Activated T-cell treated with anti-CD3 and anti-CD28 coated beads, Interleukin-2, amount 50 U/mL, for 48 hours (primary cell): ENCODE measurements around the gene DIPK1A.
"Not testable (repeated sequence)": the region's sequence is repeated elsewhere in the genome, so short reads cannot be mapped to it uniquely, and the experiment has no call there.

ENCODE experiments used
- DNase-seq, 2 experiments: peaks; one replicate each; pipeline ENCODE4 v3.0.0-alpha.2; 2020

Gene DIPK1A

DNA sequence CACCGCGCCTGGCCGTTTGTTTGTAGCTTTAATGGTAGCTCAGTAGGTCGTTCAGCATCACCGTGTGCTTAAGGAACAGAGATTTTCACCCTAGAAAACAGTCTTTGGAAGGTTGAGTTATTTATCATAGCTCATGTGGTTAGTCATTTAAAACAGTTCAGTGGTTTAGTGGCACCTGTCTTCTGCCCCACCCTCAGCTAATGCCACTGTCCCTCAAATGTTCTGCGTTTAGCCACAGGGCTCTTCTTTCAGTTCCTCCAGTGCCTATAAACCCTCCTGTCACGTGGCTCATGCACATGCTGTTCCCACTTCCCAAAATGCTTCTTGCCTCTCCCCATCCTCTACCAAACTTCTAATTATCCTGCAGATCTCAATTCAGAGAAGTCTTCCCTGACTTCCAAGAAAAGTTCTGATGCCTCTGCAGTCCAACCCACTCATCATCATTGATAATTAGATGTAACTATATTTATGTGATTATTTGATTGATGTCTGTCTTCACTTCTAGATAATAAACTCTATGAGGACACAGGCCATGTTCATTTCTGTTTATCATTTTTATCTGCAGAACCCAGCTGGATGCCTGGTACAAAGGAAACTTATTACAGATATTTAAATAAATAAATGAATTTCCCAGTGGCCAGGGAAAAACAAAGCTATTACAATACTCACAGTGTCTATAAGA lies 14.4 kb upstream of the DIPK1A start:
- DNase-seq = no peak

DNA sequence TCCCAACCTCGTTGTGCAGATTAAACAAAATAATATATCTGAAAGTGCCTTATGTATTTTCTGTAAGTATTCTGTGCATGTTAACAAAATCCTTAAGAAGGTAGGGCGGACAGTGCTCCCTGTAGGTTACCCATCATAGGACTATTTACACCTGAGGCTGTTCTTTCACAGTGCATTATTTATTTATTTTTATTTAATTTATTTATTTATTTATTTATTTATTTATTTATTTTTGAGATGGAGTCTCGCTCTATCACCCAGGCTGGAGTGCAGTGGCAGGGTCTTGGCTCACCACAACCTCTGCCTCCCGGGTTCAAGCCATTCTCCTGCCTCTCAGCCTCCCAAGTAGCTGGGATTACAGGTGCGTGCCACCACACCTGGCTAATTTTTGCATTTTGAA lies 12.8 kb upstream of the DIPK1A start:
- not testable (repeated sequence) for DNase-seq

DNA sequence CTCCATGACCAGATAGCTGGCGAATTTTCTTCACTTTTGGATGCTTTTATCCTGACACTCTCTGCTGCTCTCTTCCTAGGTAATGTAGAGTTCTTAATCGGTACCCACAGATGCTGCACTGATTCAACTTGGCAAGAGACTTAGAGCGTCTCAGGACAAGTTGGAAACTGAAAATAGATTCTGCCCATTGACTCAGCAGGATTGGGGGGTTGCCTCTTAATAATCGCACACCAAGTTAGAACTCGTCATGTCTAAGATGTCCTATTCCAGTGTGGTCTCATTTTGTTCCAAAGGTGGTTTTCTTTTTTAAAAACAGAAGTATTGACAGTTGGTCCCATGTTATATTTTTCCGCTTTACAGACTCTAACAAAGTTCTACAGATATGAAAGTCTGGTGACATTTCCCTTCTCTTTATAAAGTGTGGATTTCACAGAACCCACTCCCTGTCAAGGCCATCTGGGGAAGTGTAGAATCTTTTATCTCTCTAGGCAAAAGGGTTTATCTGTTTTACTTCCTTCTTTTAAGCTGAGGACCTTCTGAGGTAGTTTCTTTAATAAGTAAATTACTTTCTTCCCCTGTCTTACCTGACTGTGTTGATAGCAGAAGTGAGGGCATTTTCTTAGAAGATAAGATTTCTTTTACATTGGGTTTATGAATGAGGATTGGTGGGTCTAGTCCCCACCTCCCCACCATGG lies 12.1 kb upstream of the DIPK1A start:
- no peak for DNase-seq

DNA sequence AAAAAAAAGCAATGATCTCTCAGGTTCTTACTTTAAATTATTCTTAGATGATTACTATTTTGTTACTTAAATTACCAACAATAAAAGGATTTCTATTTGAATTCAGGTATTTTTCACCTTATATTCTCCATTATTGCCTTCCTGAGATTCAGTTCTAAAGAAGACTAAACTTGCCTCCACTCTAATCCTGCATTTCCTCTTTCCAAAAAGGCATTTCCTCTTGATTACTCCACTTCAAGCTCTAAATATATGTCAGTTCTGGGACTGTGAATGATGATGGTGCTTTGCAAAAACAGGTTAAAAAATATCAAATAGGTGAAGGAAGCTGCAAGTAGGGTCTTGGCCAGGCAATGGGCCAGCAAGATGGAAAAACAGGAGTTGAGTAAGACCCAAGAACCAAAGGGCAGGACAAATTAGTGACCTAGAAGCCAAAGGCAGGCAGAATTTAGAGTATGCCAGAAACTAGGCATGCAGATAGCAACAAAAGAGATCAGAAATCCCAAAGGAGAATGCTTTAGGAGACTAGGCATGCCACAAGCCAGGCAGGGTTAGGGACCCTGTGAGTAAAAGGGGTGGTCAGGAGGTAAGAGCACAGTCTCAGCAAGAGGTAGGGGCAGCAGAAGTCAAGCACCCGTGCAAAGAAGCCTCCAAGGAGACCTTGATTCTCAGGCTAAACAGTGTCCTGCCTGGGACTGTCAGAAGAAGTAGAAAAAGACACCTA lies 11.3 kb upstream of the DIPK1A start:
- no peak for DNase-seq

DNA sequence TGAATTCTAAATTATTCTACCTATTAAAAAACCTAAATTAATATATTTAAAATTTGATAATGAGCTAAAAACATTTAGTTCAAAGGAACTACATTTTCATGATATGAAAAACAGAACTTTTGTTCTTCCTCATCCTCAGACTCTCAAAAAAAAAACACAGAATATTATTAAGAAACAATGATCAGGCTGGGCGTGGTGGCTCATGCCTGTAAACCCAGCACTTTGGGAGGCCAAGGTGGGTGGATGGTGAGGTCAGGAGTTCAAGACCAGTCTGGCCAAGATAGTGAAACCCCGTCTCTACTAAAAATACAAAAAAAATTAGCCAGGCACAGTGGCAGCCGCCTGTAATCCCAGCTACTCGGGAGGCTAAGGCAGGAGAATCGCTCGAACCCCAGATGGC lies 10.7 kb upstream of the DIPK1A start:
- DNase-seq = not testable (repeated sequence)

DNA sequence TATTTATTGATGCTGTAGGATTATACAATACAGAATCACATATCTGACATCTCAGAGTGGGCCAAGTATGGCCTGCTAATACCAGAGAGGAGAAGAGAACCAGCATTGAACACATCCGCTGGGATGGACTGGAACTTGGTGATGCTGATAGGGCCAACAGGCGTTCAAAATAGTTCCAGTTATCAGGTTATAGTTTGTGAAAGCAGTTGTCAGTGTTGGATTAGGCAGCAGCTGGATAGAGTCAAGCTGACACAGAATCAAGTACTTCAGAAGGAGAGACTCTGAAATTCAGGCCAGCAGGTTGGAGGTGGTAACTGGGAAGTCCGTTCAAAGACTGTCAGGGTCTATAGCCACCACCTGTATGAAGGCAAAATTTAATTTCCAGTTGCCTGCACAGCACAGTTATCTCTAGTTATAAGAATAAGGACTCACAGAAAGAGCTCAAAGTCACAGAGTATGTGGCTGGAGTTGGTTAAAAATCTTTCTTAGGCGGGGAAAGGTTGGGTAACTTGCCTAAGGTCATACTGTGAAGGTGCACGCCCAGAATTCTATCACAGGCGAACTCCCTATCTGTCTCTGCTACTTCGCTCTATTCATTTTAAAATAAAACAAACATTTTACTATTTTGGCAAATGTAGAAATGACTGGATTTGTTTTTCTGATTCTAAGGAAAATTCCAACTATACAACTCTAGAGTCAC lies 9.9 kb upstream of the DIPK1A start:
- no peak for DNase-seq

DNA sequence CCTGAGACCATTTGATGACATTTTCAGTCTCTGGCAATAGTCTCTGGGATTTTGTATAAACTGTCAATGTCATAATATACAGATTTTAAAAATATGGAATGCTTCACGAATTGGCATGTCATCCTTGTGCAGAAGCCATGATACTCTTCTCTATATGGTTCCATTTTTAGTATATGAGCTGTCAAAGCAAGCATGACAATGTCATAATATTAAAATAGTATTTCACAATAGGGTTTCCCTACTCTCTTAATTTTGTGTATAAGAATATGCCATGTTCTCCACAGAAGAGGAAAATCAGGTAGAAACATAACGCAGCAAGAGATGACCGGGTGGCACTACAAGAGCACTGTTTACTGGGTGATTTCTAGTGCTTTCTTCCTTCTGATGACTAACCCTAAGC lies 8.3 kb upstream of the DIPK1A start:
- no peak for DNase-seq

DNA sequence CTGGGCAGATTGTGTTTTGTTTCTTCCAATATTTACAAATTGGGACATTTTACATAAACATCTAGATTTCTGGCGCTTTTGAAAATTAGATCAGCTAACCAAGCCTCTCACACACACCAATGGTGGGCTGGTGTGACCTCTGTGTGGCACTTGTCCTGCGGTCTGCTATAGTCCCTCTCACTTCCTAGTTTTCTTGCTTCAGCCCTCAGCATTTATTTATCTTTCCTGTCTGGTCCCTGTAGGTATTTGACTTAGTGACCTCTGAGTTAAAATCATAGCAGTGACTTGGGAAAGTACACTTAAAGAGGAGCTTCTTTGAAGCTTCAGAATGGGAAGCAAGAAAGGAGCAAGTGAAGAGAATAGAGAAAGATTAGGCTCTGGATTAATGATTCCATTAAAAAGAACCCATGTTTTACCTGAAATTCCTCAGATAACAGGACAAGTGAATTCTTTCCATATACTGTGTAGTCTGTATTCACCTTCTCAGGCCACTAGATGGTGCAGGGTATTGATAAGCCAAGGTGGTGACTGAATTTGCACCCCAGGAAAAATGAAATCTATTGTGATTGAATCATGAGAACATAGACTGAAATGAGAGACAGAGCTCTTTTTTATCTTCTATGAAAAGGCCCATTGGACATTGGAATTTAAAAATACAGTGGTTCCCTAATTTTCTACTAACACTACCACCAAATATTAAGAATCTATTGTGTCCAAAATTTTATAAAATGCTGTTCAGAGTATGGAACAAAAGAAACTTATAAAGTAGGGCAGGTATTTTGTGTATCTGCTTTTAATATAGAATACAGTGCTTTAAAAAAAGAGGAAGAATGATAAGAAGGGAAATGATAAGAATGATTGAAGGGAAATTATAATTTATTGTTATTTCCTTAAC lies 7.1 kb upstream of the DIPK1A start:
- no peak for DNase-seq

DNA sequence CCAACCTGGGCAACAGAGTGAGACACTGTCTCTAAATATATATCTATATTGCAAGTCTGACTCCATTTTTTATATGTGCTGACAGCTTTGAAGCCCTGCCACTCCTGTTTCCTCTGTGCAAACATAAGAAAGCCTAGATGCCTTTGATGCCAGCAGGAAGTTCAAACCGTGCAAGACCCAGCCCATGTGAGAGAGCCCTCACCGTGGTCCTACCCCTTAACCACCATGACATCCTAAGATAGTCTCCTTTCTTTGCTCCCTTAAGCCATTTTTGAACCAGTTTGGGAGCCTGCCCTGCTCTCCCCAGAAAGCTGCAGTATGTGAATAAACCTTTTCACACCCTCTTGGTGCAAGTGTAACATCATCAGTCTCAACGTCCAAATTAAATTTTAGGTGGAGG lies 3.7 kb upstream of the DIPK1A start:
- DNase-seq = no peak

DNA sequence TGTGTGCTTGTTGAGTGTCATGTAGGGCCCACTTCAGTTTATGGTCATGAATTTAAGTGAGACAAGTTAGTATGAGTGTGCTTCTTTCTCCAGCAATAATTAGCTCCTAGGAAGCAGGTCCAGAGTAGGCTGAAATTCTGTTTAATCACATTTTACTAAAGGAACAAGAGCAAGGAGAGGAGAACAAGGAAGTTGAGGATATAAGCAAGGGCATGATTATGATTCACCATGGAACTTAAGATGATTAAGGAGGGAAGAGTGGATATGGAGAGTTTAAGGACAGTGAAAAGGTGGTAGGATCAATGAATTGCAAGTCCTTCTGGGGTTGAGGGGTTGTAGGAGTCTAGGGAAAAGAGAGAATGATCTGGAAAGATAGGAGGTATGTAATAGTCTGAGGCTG lies 3.1 kb upstream of the DIPK1A start:
- DNase-seq = no peak

DNA sequence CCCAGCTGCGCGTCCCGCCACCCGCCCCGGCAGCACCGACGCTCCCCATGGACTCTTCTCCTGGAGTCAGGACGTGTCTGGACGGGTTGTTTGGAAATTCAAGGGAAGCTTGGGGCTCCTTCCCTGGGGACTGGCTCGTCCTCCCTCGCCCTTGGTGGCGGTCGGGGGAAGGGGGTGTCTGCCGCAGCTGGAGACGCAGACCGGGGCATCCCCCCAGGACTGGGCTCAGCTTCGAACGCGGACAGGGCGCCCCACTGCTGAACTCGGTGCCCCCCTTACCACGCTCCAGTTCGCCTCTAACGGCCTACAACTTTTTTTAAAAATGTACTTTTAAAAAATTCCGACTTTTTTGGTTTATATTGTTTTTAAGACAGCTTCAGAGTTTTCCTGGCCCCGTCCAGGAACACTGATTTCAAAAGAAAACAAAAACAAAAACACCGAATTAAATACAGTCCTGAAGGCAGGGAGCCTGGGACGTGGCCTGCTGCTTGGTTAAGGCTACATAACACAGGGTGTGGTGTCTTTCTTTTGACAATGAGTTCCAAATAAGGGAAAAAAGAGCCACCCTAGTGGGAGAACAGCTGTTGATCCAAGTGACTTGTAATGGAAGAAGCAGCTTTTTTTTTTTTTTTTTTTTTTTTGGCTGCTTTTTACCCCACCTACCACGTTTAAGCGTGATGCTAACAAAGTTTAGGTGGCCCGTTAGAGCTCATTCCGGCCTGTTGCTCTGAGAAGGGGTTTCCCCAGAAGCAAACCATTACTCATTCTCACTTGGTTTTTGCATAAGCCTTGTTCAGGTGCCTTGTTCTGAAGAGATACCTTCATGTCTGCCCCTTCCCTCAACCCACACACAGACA lies 862 bp upstream of the DIPK1A start:
- DNase-seq = peak; percentile 65 to 69

DNA sequence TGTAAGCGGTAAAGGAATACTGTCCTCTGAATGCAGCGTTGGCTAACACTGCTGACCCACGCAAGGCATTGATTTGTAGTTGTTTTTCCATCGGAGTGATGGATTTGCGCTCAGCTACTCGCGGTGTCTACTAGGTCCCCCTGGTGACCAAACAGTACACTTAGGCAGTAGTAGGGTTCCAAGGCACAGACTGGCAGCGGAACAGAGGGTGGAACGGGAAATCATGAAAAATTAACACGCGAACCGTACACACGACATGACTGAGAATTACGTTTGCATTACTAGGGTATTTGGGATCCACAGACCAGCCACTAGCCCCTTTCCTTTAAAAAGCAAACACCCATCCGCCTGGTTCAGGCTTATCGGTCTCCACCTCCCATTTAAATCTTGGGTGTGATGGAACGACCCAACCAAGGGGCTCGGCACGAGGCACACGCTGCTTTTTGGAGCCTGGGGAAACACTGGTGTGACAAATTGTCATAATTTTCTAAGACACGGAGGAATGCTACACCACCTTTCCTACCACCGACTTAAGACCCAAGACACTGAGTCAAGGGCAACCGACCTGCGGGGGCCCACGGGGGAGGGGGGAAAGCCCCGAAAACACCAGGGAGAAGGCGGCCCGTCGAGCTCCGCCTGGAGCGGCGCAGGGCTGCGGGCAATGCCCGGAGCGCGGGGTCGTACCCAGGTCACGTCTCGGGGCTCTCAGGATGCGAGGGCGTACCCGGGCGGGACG lies 699 bp downstream of the DIPK1A start:
- DNase-seq = peak; percentile 78

DNA sequence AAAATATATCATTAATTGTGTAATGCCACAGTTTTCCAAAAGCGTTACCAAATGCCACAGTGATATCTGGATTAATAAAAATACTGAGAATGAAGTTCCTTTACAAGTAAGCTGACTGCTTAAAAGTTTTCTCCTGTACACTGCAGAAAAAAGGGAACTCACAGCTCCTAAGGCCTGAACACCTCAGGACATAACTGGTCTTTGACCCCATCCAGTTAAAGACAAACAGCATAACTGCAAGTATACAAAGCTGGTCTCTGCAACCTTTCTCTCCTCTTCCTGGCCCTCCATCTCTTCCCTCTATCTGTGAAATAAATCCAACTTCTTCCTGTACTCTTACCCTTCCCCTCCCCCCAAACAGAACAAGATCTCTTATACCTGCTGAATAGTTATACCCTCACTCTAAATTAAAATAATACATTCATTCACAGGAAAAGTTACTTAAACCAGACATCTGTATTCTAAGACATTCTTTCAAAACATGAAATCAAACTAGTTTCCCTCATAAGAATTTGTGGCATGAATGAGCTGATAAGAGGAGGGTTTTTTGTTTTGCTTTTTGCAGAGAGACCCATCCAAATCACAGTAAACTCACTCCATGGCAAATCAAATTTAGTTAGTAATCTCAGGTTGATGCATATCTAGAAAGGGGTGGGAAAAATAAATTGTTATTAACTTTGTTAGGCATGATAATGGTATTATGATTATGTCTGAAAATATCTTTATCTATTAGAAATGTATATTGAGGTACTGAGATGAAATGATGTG lies 2.9 kb downstream of the DIPK1A start:
- no peak for DNase-seq

DNA sequence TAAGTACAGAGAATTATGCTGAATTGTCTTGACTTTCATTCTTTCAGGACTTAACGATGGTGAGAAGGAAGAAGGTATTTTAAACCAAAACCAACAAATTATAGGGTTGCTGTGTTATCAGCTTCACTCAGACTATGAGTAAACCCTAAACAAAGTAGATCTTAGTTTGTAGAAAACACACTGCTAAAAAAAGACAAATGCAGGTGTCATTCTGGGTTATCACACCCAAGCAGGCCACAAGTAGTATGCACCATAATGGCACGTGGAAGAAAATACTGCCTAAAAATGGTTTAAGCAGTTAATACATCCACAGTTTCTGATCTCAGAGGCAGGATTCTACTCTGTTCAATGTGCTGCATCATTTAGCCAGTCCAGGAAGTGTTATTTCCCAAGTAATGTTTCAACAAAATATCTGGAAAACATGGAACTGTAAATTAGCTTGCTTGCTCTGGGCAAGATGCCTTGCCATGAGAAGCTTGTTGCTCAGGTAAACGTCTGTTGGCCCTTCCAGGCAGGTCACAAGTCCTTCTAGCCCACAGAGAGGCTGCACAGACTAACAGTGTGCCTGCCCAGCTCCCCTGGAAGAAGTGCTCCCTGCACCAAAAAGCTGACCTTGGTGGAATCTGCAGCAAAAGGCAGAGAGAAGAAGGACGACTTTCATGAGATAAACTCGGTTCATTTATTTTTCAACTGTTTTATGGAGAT lies 4.1 kb downstream of the DIPK1A start:
- DNase-seq = no peak

DNA sequence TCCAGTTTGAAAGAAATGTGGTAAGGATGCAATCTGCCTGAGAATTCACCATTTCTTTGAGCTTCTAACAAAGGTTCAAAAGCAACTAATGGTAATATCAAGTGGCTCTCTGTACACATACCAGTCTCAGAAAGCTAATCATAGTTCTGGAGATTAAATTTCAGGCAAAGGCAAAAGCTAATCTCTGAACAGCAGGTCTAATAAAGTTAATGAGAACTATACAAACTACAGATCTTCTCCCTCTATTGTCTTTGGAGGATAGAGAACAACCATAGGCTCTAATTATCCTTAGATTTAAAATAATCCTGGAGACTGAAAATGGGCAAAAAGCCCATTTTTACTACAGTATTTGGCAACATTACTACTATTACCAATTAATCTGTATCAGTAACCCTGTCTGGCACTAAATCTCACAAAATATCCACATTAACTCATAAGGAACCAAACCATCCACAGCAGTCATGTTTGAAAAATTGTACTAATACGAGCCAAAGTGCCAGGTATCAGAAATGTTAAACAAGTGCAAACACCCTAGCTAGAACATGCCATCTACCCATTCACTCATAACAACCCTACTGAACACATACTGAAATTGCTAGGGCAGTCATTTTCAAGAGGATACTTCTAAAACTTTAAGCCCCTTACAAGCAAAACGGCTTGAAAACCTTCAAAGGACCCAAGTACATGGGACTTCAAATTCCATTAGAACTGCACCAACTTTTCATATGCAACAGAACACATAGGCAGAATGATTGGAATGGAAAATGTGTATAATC lies 4.8 kb downstream of the DIPK1A start:
- no peak for DNase-seq

DNA sequence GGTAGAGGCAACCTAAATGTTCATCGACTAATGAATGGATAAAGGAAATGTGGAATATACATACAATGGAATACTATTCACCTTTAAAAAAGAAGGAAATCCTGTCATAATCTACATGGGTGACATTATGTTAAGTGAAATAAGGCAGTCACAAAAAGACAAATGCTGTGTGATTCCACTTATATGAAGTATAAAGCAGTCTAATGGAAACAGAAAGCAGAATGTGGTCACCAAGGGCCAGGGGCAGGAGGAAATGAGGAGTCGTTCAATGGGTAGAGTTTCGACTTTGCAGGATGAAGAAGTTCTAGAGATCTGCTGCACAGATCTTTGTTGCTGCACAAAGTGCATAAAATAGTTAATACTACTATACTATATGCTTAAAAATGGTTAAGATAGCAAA lies 7.8 kb downstream of the DIPK1A start:
- peak; percentile 45 to 46 for DNase-seq

DNA sequence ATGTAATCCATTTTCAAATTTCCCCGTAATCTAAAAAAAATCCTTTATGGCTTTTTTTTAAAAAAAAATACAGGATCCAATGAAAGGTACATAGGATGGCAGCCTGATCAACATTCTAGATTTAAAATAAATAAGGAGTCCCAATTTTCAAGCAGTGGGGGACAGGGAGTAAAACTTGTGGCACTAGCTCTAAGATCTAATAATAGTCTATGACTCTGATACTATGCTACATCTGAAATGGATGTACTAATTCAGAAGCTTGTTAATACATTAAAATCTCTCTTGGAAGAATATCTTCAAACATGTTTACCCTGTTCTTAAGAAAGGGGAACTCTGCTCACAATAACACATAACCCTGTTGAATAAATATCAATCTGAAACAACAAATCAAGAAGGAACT lies 8.5 kb downstream of the DIPK1A start:
- DNase-seq = no peak

DNA sequence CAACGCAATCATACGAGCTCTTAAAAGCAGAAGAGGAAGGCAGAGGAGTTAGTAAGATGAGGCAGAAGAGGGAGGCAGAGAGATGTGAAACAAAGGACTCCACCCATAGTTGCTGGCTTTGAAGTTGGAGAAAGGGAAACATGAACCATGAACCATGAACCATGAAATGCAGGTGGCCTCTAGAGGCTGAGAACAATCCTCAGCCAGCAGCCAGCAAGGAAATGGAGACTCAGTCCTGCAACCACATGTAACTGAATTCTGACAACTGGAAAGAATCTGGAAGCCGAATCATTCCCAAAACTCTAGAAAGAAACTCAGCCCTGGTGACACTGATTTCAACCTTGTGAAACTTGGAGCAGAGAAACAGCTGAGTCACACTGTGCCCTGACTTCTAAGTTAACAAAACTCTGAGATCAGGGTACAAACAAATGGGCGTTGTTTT lies 10.1 kb downstream of the DIPK1A start:
- DNase-seq = no peak
